Skin of body (tissue), 2 donors: Measurements from ENCODE around the gene ILF3. TPM values are rescaled to one million over a fixed set of nuclear protein-coding genes. Genes with fewer than 3 reads are reported as not detected.

ENCODE experiments used
- DNase-seq: peaks from one replicate; lab custom pipeline; 2025; lab: John Stamatoyannopoulos, UW
- total RNA-seq: library from RNA; depleted of rRNA; stranded (reverse); fragments of >200 nt; gene quantifications from one replicate; pipeline ENCODE4 v1.2.3, GENCODE V29; 2014

The ILF3 gene
- total RNA-seq, 1 donor from 2014 or later = 98.6 TPM

GRCh38 chr19:10695401-10696398 is 41.6 kb downstream of the ILF3 start:
- DNase-seq = peak; percentile 89

- no peak for DNase-seq
These were observed 45.6 kb downstream of the ILF3 start for GRCh38 chr19:10699650-10700335.

- DNase-seq = no peak
These were observed 47.9 kb downstream of the ILF3 start for GRCh38 chr19:10701955-10702525.

- no peak for DNase-seq
These were observed 52.8 kb downstream of the ILF3 start for GRCh38 chr19:10706990-10707389.

- no peak for DNase-seq
These were observed 53.3 kb downstream of the ILF3 start for GRCh38 chr19:10707440-10707839.

GRCh38 chr19:10708291-10708690 is 54.1 kb downstream of the ILF3 start:
- no peak for DNase-seq

GRCh38 chr19:10712045-10712444 is 57.9 kb downstream of the ILF3 start:
- DNase-seq = no peak

- DNase-seq = no peak
These were observed 58.6 kb downstream of the ILF3 start for GRCh38 chr19:10712754-10713153.

- no peak for DNase-seq
These were observed 59.2 kb downstream of the ILF3 start for GRCh38 chr19:10713317-10713716.

GRCh38 chr19:10717054-10717355 is 62.9 kb downstream of the ILF3 start:
- DNase-seq = no peak

GRCh38 chr19:10717356-10718204 is 63.4 kb downstream of the ILF3 start, which contains the start of gene DNM2:
Gene DNM2, plus strand, starts transcription at chr19:10718079. Its CDS starts 164 bp downstream, at chr19:10718243.
- peak; percentile 100 for DNase-seq

- no peak for DNase-seq
These were observed 64.4 kb downstream of the ILF3 start for GRCh38 chr19:10718205-10719196.

- no peak for DNase-seq
These were observed 65.4 kb downstream of the ILF3 start for GRCh38 chr19:10719466-10719961.

- DNase-seq = no peak
These were observed 66.5 kb downstream of the ILF3 start for GRCh38 chr19:10720607-10721125.

GRCh38 chr19:10723591-10723990 is 69.4 kb downstream of the ILF3 start:
- DNase-seq = no peak

- DNase-seq = no peak
These were observed 70.5 kb downstream of the ILF3 start for GRCh38 chr19:10724573-10725071.

- DNase-seq = no peak
These were observed 71.3 kb downstream of the ILF3 start for GRCh38 chr19:10725415-10725814.

GRCh38 chr19:10726268-10726667 is 72.1 kb downstream of the ILF3 start:
- DNase-seq = no peak

- DNase-seq = no peak
These were observed 73.6 kb downstream of the ILF3 start for GRCh38 chr19:10727685-10728201.
